DOHH2 (cell line): ENCODE measurements around the gene GCN1.
A peak's percentile ranks its signal among the peaks of the same experiment; 100 is the strongest.

Source experiments
- EZH2phosphoT487 ChIP-seq: fragments of 200-600 bp; sonication (generic); IDR thresholded peaks from 2 replicates; pipeline ENCODE4 v1.6.1; 2017; ENCODE audit warnings: borderline replicate concordance, mild to moderate bottlenecking, antibody characterized with exemption, low read length, moderate library complexity, mixed read lengths
- TF ChIP-seq, protein P1 (sequence below): fragments of 200-600 bp; sonication (generic); IDR thresholded peaks from one replicate; pipeline ENCODE4 v1.5.1; 2014; ENCODE audit warnings: antibody characterized with exemption, mild to moderate bottlenecking, low read depth, low read length; ENCODE audit not compliant: poor library complexity, severe bottlenecking

DNA sequence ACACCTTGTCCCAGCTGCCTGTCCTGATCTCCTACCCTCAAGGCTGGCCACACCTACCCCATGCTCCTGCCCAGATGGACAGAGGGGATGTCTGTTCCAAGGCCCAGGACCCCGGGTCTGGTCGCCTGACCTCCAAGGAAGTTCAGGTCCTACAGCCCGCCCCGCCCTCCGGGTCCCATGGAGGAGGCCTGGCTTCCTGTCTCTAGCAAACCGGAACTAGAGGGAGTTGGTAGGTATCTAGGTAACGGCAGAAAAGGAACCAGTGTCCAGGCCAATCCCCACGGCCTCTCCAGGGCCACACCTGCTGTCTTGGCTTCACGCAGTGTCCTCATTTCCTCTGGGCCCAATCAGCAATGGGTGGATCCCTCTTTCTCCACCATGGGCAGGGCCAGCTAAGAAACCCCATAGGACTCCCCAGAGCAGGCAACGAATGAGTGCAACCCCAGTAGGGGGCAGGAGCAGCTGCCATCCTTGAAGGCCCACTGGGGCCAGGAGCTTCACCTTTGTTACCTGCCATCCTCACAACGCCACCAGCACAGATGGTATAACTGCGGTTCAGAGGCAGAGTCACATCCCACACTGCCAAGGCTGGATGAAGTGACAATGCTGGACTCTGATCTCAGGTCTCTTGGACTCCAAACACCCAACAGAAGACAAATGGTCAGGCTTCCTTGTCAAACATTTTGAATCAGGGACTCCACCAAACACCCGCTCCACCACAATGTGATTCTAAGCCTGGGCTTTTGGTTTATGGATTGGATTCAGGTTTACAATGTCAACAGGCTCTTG lies 31.5 kb upstream of the GCN1 start:
- TF ChIP-seq EZH2phosphoT487: no peak
- TF ChIP-seq, protein P1, sequence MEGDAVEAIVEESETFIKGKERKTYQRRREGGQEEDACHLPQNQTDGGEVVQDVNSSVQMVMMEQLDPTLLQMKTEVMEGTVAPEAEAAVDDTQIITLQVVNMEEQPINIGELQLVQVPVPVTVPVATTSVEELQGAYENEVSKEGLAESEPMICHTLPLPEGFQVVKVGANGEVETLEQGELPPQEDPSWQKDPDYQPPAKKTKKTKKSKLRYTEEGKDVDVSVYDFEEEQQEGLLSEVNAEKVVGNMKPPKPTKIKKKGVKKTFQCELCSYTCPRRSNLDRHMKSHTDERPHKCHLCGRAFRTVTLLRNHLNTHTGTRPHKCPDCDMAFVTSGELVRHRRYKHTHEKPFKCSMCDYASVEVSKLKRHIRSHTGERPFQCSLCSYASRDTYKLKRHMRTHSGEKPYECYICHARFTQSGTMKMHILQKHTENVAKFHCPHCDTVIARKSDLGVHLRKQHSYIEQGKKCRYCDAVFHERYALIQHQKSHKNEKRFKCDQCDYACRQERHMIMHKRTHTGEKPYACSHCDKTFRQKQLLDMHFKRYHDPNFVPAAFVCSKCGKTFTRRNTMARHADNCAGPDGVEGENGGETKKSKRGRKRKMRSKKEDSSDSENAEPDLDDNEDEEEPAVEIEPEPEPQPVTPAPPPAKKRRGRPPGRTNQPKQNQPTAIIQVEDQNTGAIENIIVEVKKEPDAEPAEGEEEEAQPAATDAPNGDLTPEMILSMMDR: peak; percentile 52
